ENCODE measurements around the gene ARID1A. TPM values are rescaled to one million over a fixed set of nuclear protein-coding genes. Genes with fewer than 3 reads are reported as not detected.
"Not testable (repeated sequence)": the region's sequence is repeated elsewhere in the genome, so short reads cannot be mapped to it uniquely, and the experiment has no call there.

Gene ARID1A
- total RNA-seq, 1 donor from 2014 or later, result 17.1 TPM

- DNase-seq (ENCODE audit: low spot score in 2 of 2) (no peak), FAIRE-seq (no peak)
Measured at GRCh38 chr1:26697431-26697977, 1.7 kb downstream of the ARID1A start.

- DNase-seq (ENCODE audit: low spot score in 2 of 2), result peak; percentile 68 to 74
- no peak for FAIRE-seq
Measured at GRCh38 chr1:26697978-26698849, 2.4 kb downstream of the ARID1A start.

GRCh38 chr1:26700711-26701110, 4.9 kb downstream of the ARID1A start:
- no peak for FAIRE-seq
- no peak for DNase-seq (ENCODE audit: low spot score in 2 of 2)

GRCh38 chr1:26701266-26701994, 5.6 kb downstream of the ARID1A start:
- FAIRE-seq, result no peak
- no peak for DNase-seq (ENCODE audit: low spot score in 2 of 2)

GRCh38 chr1:26701995-26702679, 6.3 kb downstream of the ARID1A start:
- FAIRE-seq, result no peak
- no peak for DNase-seq (ENCODE audit: low spot score in 2 of 2)

- no peak for DNase-seq (ENCODE audit: low spot score in 2 of 2)
- FAIRE-seq, result no peak
Measured at GRCh38 chr1:26702680-26703038, 6.8 kb downstream of the ARID1A start.

GRCh38 chr1:26703478-26703877, 7.7 kb downstream of the ARID1A start:
- DNase-seq (ENCODE audit: low spot score in 2 of 2) (no peak), FAIRE-seq (no peak)

GRCh38 chr1:26704629-26705028, 8.8 kb downstream of the ARID1A start:
- no peak for FAIRE-seq
- no peak for DNase-seq (ENCODE audit: low spot score in 2 of 2)

GRCh38 chr1:26705227-26705626, 9.4 kb downstream of the ARID1A start:
- DNase-seq (ENCODE audit: low spot score in 2 of 2); FAIRE-seq: not testable (repeated sequence)

- no peak for FAIRE-seq
- DNase-seq (ENCODE audit: low spot score in 2 of 2), result no peak
Measured at GRCh38 chr1:26705788-26706311, 10.0 kb downstream of the ARID1A start.

GRCh38 chr1:26706315-26706714, 10.5 kb downstream of the ARID1A start:
- FAIRE-seq, result no peak

GRCh38 chr1:26710811-26711210, 15.0 kb downstream of the ARID1A start:
- FAIRE-seq (no peak), DNase-seq (ENCODE audit: low spot score in 2 of 2) (no peak)

More at GRCh38 chr1:26706315-26706714, 10.5 kb downstream of the ARID1A start:
- no peak for DNase-seq (ENCODE audit: low spot score in 2 of 2)

- DNase-seq (ENCODE audit: low spot score in 2 of 2) (no peak), FAIRE-seq (no peak)
Measured at GRCh38 chr1:26711777-26712176, 16.0 kb downstream of the ARID1A start.

- no peak for FAIRE-seq
- DNase-seq (ENCODE audit: low spot score in 2 of 2), result no peak
Measured at GRCh38 chr1:26717017-26717491, 21.2 kb downstream of the ARID1A start.

GRCh38 chr1:26719205-26719604, 23.4 kb downstream of the ARID1A start:
- FAIRE-seq, result no peak
- no peak for DNase-seq (ENCODE audit: low spot score in 2 of 2)

- DNase-seq (ENCODE audit: low spot score in 2 of 2), result no peak
- FAIRE-seq, result no peak
Measured at GRCh38 chr1:26721669-26722355, 26.0 kb downstream of the ARID1A start.

- FAIRE-seq (no peak), DNase-seq (ENCODE audit: low spot score in 2 of 2) (peak; percentile 48 to 76)
Measured at GRCh38 chr1:26723013-26723991, 27.5 kb downstream of the ARID1A start.

GRCh38 chr1:26724118-26724517, 28.3 kb downstream of the ARID1A start:
- no peak for DNase-seq (ENCODE audit: low spot score in 2 of 2)
- FAIRE-seq, result no peak

- no peak for DNase-seq (ENCODE audit: low spot score in 2 of 2)
- no peak for FAIRE-seq
Measured at GRCh38 chr1:26724926-26725325, 29.1 kb downstream of the ARID1A start.
